Stimulated activated CD4-positive, alpha-beta T cell treated with anti-CD3 and anti-CD28 coated beads, Interleukin-15, amount 100 ng/mL, for 24 hours (primary cell): ENCODE measurements around the gene CBS.
"Not testable (repeated sequence)": the region's sequence is repeated elsewhere in the genome, so short reads cannot be mapped to it uniquely, and the experiment has no call there.

Source experiments
- DNase-seq: peaks from one replicate; pipeline ENCODE4 v3.0.0-alpha.2; 2020

The CBS gene

GRCh38 chr21:43075170-43076022 is at the start of gene CBS:
Gene CBS (minus strand): TSS chr21:43075835. CDS start chr21:43072193, 3,642 bp downstream.
- DNase-seq = not testable (repeated sequence)

GRCh38 chr21:43115956-43116355 is 40.3 kb upstream of the CBS start:
- not testable (repeated sequence) for DNase-seq

GRCh38 chr21:43114483-43114882 is 38.8 kb upstream of the CBS start:
- not testable (repeated sequence) for DNase-seq

GRCh38 chr21:43109006-43109405 is 33.4 kb upstream of the CBS start:
- not testable (repeated sequence) for DNase-seq

- DNase-seq = not testable (repeated sequence)
Measured at GRCh38 chr21:43108177-43108576, 32.5 kb upstream of the CBS start.

GRCh38 chr21:43107794-43108137 is 32.1 kb upstream of the CBS start:
- not testable (repeated sequence) for DNase-seq

GRCh38 chr21:43106965-43107793 is 31.5 kb upstream of the CBS start, which contains the start of gene U2AF1:
Gene U2AF1 (minus strand): TSS chr21:43107570. CDS start chr21:43107494, 76 bp downstream.
- peak; percentile 83 for DNase-seq

- DNase-seq = not testable (repeated sequence)
Measured at GRCh38 chr21:43104642-43105041, 29.0 kb upstream of the CBS start.

GRCh38 chr21:43102281-43102680 is 26.6 kb upstream of the CBS start:
- not testable (repeated sequence) for DNase-seq

GRCh38 chr21:43101676-43102075 is 26.0 kb upstream of the CBS start:
- DNase-seq = not testable (repeated sequence)

GRCh38 chr21:43101000-43101399 is 25.4 kb upstream of the CBS start:
- DNase-seq = not testable (repeated sequence)

GRCh38 chr21:43091979-43092614 is 16.5 kb upstream of the CBS start:
- not testable (repeated sequence) for DNase-seq

GRCh38 chr21:43090947-43091346 is 15.3 kb upstream of the CBS start:
- not testable (repeated sequence) for DNase-seq

- DNase-seq = not testable (repeated sequence)
Measured at GRCh38 chr21:43089463-43089862, 13.8 kb upstream of the CBS start.

- not testable (repeated sequence) for DNase-seq
Measured at GRCh38 chr21:43082587-43083300, 7.1 kb upstream of the CBS start.

- not testable (repeated sequence) for DNase-seq
Measured at GRCh38 chr21:43076643-43077042, 1.0 kb upstream of the CBS start.

- not testable (repeated sequence) for DNase-seq
Measured at GRCh38 chr21:43076023-43076637, 495 bp upstream of the CBS start.

- not testable (repeated sequence) for DNase-seq
Measured at GRCh38 chr21:43074401-43075169, 1.1 kb downstream of the CBS start.

GRCh38 chr21:43072742-43073141 is 2.9 kb downstream of the CBS start:
- not testable (repeated sequence) for DNase-seq

GRCh38 chr21:43069682-43070081 is 6.0 kb downstream of the CBS start:
- not testable (repeated sequence) for DNase-seq

GRCh38 chr21:43068065-43068464 is 7.6 kb downstream of the CBS start:
- DNase-seq = not testable (repeated sequence)
